DMS153 (cell line): Measurements from ENCODE around the gene GLDC.
"Not testable (repeated sequence)": the region's sequence is repeated elsewhere in the genome, so short reads cannot be mapped to it uniquely, and the experiment has no call there.

ENCODE experiments used
- DNase-seq: peaks from one replicate; lab custom pipeline; 2025; lab: John Stamatoyannopoulos, UW

GLDC gene

GRCh38 chr9:6565312-6565711 is 80.2 kb downstream of the GLDC start:
- no peak for DNase-seq

DNA sequence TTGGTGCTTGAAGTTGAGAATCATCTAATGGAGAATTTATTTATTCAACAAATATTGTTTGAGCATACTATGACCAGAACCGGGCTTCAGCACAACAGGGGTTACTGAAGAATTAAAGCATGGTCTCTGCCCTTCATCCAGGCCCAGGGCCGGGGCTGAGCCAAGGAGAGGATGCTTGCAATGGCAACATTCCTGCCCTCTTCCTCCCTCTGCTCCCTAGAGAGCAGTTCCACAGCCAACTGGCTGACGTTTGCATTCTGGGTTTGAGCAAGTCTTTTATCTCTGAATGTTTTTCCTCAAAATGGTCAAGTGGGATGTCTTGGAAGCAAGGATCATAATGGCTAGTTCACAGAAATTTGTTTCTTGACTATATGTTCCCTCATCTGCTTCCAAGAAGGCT is 80.7 kb downstream of the GLDC start:
- DNase-seq = no peak

GRCh38 chr9:6564360-6564759 is 81.2 kb downstream of the GLDC start:
- no peak for DNase-seq

GRCh38 chr9:6562871-6563430 is 82.6 kb downstream of the GLDC start:
- no peak for DNase-seq

DNA sequence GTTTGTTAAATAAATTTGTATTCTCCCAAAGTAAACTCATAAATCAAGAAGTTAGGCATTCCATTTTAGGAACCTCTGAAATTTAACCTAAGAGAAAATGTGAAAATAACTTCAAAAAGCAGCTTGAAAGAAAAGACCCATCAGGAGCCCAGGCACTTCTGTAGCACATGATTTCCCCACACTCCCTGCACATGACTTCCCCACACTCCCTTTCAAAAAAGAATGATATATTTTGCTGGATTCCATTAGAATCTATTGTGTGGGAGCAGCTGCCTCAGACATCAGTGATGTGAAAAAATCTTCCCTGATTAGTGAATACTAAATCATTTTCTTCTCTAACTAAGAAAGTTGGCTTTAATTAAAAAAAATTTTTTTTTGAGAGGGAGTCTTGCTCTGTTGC is 83.3 kb downstream of the GLDC start:
- DNase-seq = no peak

DNA sequence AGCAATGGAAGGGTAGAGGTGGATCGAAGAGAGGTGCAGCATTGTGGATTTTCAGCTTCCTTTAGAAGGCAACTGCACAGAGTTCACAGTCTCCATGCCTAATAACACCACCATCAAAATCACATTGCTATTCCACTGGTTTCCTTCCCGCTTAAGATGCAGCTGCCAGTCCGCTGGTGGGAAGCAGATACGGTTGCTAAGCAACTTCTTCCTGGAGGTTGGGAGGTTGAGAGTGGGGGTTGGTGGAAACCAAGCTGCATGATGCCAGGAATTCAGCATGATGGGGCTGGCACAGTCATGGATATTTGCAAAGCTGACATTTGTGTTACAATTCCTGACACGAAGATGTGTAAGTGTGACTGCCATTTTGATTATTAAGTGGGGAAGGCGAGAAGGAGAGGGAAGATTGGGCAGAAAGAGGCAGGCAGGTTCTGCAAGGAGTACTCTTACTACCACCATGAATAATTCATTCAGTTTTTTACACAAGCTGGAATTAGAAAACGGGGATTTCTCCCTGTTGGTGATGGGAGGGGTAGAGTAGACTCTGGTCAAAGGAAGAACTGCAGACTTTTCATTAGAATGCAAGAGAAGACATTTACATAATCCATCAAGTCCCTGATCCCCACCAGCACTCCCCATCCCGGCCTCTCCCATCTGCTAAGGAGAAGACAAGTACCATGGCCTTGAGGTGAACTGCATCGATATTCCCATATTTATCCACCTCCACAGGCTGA is 87.5 kb downstream of the GLDC start:
- DNase-seq = peak; percentile 82

GRCh38 chr9:6553866-6554265 is 91.7 kb downstream of the GLDC start:
- DNase-seq = no peak

- DNase-seq = no peak
Observed at GRCh38 chr9:6552498-6553121, 92.9 kb downstream of the GLDC start.

GRCh38 chr9:6552033-6552432 is 93.5 kb downstream of the GLDC start:
- peak; percentile 67 for DNase-seq

DNA sequence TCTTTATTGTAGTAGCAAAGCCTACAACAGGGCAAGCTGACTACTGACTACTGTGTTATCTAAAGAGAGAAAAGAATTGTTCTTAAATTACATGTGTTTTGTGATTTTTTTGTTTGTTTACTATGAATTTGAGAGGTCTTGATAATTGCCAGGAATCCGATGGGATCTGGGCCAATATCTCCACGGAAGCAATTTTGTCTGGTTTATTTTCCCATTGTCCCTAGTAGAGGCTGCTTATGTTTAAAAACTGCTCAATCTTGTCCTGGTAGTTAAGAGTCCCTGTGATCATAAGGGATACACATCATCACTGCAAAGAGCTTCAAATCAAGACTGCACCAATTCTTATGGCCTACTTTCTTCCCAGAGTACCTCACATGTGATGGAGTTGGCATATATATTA is 94.4 kb downstream of the GLDC start:
- DNase-seq = no peak

DNA sequence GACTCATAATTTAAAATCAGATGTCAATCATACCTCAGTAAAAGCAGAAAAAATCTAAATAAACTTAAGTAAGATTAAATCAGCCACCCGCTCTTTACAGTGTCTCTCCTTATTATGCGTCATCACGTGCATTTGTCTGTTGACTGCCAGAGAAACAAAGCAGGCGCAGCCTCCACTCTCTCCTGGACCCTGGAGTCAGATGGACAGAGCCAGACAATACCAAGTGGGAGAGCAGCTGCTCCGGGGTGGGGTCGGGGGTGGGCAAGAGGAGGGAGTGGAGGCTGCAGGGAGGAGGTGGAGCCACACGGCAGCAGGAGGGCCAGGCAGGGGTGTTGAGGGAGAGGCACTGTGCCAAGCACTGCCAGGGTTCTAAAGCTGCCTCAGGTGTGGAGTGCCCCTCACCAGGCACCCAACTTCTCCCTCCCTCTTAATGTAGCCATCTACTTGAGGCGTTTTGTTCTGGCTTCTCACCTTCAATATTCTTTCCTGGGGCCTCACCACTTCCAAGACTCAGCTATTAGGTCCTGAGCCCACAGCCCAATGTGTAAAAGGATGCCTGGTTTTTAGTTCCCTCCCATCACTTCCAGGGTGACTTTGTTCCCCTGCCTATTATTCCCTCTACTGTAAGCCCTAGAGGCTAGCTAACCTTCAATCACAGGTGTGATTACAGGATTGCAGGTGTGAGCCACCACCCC is 96.3 kb downstream of the GLDC start:
- peak; percentile 78 for DNase-seq

- DNase-seq = no peak
Observed at GRCh38 chr9:6545017-6545691, 100.4 kb downstream of the GLDC start.

GRCh38 chr9:6543204-6543603 is 102.3 kb downstream of the GLDC start:
- DNase-seq = no peak

DNA sequence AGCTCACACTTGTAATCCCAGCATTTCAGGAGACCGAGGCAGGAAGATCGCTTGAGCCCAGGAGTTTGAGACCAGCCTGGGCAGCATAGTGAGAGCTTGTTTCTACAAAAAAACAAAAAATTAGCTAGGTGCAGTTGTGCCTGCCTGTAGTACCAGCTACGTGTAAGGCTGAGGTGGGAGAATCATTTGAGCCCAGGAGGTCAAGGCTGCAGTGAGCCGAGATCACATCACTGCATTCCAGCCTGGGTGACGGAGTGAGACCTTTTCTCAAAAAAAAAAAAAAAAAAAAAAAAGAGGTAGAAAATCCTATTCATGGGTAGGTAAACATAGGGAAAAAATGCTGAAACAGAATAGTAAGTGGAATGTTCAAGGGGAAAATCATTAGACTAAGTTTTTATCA is 102.9 kb downstream of the GLDC start:
- DNase-seq = not testable (repeated sequence)

DNA sequence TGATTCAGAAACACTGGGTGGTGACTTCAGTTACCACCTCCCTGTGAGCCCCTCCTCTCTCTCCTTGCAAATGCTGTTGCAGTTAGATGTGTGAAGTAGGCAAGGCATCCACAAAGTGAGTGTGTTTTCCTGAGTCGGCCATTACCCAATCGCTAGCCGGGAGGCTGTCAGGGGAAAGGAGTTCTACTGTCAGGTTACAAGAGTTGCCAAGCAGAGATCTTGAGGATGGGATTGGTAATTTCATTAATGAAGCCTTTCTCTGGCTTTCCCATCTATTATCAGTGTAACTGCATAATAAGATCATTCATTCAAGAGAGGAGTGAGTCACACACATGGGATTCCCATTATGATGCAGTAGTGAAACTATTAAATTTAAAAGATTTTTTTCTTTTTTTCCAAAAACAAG is 106.9 kb downstream of the GLDC start:
- DNase-seq = no peak

- no peak for DNase-seq
Observed at GRCh38 chr9:6535594-6535993, 109.9 kb downstream of the GLDC start.

DNA sequence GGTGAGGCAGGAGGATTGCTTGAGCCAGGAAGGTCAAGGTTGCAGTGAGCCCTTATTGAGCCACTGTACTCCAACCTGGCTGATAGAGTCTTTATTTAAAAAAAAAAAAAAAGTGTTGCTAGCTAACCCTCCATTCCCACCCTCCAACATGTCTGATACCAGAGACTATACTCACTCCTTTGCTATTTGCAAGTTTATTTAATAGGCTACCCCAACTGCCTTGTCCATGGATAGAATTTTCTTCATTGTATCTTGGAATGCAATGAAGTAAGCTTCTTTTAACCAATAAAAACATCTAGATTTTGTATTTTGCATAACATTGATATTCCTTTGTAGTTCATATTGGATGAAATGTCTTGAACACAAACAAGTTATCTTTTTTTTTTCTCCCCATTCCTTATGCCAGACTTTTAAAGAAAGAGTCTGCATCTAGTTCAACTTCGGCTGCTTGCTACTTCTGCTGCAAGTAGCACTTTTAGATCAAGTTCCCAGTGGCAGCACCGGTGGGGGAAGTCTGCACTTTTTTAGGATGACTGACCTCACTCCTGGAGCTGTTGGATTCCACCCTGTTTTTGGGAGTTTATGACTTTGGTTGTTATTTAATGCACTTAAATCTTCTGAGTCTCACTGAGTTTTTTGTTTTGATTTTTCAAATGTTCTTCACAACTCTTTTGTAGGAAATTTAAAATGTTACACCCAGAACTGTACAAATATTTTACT is 120.0 kb downstream of the GLDC start:
- no peak for DNase-seq

- DNase-seq = no peak
Observed at GRCh38 chr9:6522263-6522662, 123.3 kb downstream of the GLDC start.

DNA sequence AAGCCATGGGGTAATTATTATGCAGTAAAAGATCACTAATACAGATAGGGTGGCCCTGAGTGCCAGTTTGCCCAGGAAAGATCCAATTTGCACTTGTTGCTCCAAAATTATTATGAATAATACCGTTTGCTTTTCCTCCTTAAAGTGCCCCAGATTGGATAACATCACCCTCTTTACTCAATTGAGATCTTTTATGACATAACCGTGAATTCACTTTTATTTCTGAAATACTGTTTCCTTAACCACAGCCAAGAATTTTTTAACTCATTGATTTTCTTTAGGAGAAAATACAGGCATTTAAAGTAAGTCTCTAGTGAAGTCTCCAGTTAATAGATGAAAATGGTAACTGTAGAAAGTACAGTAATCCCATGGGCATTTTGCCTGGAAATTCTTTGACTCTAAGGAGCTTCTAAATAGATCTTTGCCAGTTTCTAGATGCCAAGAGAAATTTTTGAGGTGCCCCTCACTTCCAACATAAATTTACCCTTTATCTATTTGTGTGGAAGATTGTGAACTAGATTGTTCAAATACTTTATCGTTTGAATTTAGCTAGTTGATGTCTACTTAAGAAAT is 133.4 kb downstream of the GLDC start:
- no peak for DNase-seq

GRCh38 chr9:6506571-6506970 is 139.0 kb downstream of the GLDC start:
- no peak for DNase-seq

DNA sequence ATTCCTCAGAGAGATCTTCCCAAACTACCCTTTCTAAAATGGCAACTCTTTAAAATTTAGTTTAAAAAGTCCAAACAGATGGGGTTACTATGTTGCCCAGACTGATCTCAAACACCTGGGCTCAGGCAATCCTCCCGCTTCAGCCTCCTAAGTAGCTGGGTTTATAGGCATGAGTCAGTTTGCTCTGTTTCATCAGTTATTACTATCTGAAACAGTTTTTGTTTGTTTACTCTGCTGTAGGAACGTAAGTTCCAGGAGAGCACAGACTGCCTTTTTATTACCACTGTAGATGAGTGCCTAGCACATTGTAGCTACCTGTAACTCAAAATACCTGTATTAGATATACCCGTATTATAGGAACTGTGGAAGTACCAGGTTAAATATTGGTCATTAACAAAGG is 143.1 kb downstream of the GLDC start:
- DNase-seq = no peak
